VCaP (cell line): Measurements from ENCODE around the gene LASP1NB.

Experiments
- H3K27ac ChIP-seq: fragments of 450-650 bp; 2 replicates; pipeline ENCODE4 v1.5.1; 2017
- TF ChIP-seq, protein P1 (sequence below): fragments of 450-650 bp; conservative IDR thresholded peaks from 2 replicates; pipeline ENCODE4 v1.5.1; 2017; ENCODE audit warnings: mild to moderate bottlenecking, moderate library complexity

LASP1NB gene

DNA sequence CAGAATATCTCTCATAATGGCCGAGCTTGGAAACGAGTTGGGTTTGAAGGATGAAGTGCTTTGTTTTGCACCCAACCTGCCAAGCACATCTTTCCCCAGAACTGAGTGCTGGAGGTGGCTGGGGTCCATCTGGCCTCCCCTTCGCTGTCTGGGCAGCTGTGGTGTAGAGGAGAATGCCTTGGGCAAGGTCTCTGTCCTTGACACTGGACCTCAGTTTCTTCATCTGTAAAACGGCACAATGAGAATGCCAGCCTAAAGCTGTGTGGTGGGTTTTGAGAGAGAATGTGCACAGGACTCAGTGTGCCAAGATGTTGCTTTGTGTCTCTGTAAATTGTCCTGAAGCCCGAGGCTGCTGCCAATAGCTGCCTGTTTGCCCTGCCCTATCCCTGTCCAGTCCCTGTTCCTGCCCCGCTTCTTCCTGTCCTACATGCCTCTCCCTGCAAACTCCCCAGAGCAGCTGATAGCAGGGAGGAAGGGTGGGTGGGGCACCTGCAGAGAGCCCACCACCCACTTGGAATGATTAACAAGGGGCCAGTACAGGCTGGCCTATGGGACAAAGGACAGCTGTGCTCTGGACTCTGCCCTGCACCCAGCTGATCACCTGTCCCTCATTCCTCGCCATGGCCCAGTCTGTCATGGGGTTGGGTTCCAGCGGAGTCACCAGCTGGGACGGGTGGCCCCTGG is 40.2 kb upstream of the LASP1NB start:
- TF ChIP-seq, protein P1, sequence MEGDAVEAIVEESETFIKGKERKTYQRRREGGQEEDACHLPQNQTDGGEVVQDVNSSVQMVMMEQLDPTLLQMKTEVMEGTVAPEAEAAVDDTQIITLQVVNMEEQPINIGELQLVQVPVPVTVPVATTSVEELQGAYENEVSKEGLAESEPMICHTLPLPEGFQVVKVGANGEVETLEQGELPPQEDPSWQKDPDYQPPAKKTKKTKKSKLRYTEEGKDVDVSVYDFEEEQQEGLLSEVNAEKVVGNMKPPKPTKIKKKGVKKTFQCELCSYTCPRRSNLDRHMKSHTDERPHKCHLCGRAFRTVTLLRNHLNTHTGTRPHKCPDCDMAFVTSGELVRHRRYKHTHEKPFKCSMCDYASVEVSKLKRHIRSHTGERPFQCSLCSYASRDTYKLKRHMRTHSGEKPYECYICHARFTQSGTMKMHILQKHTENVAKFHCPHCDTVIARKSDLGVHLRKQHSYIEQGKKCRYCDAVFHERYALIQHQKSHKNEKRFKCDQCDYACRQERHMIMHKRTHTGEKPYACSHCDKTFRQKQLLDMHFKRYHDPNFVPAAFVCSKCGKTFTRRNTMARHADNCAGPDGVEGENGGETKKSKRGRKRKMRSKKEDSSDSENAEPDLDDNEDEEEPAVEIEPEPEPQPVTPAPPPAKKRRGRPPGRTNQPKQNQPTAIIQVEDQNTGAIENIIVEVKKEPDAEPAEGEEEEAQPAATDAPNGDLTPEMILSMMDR = no peak
- H3K27ac ChIP-seq = no peak overlapping the region

DNA sequence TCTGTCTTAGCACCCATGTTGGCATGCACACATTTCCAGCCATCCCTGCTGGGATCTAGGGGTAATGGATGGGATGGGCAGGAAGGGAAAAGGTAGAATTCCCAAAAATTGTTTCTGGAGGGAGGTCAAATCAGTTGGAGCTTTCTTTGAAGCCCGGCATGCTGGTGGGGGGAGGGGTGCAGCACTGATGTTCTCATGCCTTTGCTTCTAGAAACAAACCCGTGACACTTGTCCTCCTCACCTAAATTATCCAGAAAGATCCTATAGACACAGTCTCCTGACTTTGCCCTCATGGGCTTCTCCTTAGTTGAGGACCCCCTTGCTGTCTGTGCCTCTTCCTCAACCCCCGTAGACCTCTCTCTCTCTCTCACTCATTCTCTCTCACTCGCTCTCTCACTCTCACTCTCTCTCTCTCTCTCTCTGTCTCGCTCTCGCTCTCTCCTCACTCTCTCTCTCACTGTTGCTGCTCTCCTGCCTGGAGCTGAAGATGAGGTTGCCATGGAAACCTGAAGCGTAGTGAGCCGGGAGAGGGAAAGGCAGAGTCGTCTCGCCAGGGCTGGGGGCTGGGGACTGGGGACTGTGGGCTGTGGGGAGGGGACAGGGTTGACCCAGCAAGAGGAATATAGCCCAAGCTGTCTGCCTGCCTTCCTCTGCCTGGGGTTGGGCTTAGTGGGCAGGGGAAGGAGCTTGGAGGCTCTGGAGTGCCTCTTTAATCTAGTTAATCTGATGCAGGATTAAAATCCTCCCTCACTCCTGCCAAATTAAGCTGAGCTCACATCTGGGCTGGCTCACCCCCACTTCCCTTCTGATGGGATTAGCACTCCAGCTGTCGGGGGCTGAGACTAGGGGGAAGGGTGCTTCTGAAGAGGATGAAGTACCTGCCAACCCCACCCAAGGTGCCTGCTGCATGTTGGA is 39.4 kb upstream of the LASP1NB start:
- TF ChIP-seq, protein P1 = no peak
- H3K27ac ChIP-seq = no peak overlapping the region

DNA sequence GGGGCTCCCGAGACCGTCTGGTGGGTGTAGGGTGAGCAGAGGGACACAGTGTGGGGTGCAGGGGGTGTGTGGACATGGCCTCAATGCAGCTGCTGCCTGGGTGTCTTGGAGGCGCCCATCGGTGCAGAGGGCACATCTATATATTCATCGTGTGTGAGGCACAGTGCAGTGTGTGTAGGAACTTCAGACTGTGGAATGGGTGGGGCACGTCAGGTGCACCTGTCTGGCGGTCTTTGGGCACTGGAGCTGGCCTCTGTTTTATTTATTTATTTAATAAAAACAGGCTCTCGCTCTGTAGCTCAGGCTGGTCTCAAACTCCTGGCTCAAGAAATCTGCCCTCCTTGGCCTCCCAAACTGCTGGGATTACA is 38.8 kb upstream of the LASP1NB start:
- TF ChIP-seq, protein P1 = no peak
- no peak overlapping the region for H3K27ac ChIP-seq

DNA sequence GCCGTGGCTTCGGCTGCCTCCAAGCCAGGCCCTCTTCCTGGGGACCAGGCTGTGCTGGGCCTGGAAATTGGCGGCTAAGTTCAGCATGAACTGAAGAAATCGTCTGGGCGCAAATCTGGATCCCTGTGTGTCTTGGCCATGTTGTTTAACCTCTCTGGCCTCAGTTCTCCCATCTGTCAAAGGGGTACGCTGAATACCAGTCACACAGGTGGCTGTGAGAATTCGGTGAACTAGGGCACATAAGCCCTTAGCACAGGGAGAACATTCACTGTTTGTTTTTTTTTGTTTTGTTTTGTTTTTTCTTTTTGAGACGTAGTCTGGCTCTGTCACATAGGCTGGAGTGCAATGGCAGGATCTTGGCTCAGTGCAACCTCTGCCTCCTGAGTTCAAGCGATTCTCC is 36.6 kb upstream of the LASP1NB start:
- H3K27ac ChIP-seq = no peak overlapping the region
- TF ChIP-seq, protein P1 = no peak

DNA sequence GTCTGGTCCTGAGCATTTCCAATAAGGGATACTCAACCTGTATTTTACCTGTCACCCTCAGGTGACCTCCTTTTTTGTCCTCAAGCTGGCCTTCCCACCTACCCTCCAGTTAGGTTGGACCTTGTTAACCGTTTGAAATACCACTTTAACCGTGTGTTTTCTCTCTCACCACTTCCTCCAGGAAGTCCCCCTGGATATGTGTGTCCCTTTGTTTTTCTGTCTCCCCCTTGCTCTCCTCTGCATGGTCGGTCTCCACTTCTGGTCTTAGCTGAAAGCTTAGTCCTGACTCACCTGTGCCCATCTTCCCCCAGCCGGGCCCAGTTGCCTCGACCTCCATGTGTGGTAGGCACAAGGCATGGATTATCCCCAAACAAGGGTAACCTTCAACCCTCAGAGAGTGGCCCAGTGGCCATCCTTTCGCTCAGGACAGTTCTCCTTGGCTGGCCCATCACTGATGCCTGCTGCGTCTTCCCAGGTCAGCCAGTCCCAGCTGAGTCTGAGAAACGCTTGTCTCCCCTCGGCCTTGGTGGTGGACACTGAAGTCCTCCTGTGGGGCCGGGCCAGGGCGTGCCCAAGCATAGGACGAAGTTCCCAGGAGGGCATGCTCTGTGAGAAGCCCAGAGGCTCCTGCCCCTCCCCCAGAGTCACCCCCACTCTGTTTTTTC is 35.5 kb upstream of the LASP1NB start:
- H3K27ac ChIP-seq = no peak overlapping the region
- TF ChIP-seq, protein P1 = no peak

DNA sequence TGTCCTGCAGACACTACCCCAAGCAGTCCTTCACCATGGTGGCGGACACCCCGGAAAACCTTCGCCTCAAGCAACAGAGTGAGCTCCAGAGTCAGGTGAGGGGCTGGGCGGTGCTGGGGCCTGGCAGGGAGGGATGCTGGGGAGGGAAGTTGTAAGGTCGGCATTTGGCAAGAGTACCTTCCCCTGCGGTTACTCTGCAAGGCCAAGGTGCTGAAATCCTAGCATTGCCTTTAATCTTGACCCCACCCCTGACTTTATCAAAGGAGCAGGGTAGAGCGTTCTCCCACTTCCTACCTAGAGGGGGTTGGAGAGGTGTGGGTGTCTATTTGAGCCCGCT is 35.0 kb upstream of the LASP1NB start:
- TF ChIP-seq, protein P1 = no peak
- no peak overlapping the region for H3K27ac ChIP-seq

DNA sequence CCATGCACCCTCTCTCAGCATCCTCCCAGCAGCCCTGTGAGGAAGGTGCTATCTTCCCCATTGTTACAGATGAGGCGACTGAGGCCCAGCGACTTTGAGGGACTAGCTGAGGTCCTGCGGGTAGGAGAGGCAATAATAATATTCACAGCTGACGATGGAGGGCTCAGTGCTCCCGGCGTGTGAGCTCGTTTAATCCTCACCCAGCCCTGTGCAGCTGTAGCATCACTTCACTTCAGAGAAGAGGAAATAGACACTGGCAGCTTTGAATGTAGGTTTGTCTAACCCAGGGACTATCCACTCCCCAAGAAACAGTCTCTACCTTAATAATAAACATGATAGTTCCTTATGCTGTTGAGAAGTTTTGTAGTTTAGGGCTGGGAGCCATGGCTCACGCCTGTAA is 34.0 kb upstream of the LASP1NB start:
- TF ChIP-seq, protein P1 = no peak
- no peak overlapping the region for H3K27ac ChIP-seq
